ENCODE measurements around the gene SIRPG. TPM values are rescaled to one million over a fixed set of nuclear protein-coding genes. Genes with fewer than 3 reads are reported as not detected.
"Not testable (repeated sequence)": the region's sequence is repeated elsewhere in the genome, so short reads cannot be mapped to it uniquely, and the experiment has no call there.

The SIRPG gene
- 3.4 TPM for total RNA-seq (ENCODE audit: insufficient read depth, low replicate concordance)

DNA sequence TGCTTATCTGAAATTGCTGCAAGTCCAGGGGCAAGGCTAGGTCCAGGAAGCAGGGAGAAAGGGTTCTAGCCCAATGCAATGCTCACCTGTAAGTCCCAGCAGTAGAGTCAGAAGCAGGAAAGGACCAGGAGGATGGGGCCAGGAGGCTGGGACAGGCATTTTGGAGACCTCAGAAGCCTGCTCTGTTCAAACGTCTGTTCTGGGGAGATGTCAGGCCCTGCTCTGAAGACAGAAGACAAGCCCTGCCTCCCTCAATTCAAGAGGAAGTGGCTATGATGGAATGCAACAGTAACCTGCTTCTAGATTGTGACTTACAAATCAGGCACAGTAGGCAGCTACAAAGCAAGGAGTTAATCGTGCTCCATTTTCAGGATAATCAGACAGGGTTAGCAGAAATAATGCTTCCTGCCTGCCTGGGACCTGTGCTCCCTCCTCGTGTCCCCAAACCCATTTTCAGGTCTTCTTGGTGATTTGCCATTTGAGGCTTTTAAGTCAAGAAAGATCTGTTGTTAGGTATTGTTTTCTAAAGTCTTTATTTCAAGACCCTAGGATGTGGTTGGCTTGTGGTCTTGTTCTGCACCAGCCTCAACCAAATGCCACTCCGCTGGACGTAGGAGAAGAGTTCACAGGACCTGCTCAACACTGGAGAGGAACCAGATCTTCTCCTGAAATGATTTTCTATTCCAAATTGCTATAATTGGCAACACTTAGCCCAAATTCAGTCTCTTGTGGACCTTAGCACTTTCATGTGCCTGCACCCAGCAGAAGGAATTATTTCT lies at the start of gene SIRPG:
Gene SIRPG, minus strand, starts transcription at position 224 of the 779 bp plus-strand sequence. Its CDS starts 65 bp downstream, at position 159.
- DNase-seq (ENCODE audit: low spot score), result no peak

- DNase-seq (ENCODE audit: low spot score), result not testable (repeated sequence)
Observed at GRCh38 chr20:1706887-1707286, 49.3 kb upstream of the SIRPG start.

DNA sequence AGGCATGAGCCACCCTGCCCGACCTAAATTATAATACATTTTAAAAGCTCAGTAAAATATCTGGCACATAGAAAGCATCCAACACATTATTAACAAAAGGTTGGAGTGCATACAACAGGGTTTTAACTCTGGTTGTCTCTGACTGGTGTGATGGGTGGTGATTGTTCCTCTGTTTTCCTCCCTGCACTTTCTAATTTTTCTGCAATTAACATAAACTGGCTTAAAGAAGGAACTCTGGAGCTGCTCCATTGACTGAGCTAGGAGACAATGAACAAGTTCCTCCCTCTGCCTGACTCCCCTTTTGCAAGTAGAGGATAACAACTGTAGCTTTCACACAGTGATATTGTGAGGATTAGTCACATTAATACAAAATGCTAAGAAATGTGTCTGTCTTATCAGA lies 48.5 kb upstream of the SIRPG start:
- DNase-seq (ENCODE audit: low spot score), result no peak

- no peak for DNase-seq (ENCODE audit: low spot score)
Observed at GRCh38 chr20:1702855-1703254, 45.3 kb upstream of the SIRPG start.

GRCh38 chr20:1702328-1702727 lies 44.7 kb upstream of the SIRPG start:
- no peak for DNase-seq (ENCODE audit: low spot score)

DNA sequence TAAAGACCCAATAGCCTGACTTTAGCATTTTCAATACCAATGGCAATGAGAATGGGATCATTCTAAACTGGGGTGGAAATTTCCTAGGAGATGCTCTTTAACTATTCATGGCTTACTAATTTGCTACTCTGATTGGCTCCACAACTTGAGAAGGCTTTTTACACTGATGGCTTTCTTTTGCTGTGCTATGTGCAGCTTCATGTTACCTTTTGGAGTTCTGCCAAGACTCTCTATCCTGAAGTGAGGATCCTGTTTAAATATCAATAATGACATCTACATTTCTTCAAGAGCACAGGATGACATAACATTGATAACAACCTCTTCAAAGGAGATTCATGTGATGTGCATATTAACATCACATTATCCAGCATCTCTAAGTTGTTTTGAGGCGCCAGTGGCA lies 43.4 kb upstream of the SIRPG start:
- DNase-seq (ENCODE audit: low spot score), result no peak

DNA sequence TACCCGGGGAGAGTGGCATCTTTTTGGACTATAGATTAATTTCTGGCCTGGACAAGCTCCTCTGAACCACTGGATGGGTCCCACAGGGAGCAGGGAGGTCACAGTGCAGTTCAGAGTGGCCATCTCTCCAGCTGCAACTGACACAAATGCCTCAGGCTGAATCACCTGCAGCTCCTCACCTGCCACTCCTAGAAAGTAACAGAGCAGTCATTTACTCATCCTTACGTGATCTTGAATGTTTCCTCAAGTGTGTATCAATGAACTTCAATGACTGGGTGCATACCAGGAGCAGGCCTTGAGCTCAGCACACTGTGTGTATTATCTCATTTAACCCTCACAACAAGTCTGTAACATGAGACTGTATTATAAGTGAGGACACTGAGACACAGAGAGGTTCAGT lies 40.0 kb upstream of the SIRPG start:
- no peak for DNase-seq (ENCODE audit: low spot score)

DNA sequence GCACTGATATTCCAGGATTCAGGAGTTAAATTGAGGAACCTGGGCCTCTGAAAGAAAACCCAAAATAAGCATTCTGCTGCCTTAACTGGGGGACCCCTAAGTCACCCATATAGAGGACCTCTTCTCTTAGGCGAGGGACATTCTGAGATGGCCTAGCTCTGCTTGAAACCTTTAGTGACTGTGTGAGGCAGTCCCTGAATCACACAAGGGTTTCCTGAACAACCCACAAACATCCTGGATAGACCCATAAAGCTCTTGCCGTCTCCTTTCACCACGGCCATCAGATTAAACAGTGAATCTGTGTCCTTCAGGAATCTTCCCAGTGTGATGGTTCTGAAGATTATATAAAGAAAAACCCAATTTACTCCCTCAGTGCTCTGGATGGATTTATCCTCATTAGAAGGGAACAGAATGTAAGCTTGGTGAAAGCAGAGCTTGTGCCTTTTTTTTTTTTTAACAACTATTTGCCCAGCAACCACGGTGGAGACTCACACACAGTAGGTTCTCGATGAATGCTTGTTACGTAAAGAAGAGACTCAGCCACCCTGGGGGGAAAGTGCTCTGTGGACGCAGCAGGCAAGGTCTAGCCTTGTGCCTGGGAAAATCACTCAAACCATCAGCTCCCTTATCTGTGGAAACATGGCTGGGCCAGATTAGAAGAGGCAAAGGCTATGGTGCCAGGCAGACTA lies 39.1 kb upstream of the SIRPG start:
- DNase-seq (ENCODE audit: low spot score), result no peak

- DNase-seq (ENCODE audit: low spot score), result no peak
Observed at GRCh38 chr20:1694672-1695071, 37.1 kb upstream of the SIRPG start.

GRCh38 chr20:1693427-1693826 lies 35.8 kb upstream of the SIRPG start:
- no peak for DNase-seq (ENCODE audit: low spot score)

GRCh38 chr20:1689721-1690120 lies 32.1 kb upstream of the SIRPG start:
- no peak for DNase-seq (ENCODE audit: low spot score)

DNA sequence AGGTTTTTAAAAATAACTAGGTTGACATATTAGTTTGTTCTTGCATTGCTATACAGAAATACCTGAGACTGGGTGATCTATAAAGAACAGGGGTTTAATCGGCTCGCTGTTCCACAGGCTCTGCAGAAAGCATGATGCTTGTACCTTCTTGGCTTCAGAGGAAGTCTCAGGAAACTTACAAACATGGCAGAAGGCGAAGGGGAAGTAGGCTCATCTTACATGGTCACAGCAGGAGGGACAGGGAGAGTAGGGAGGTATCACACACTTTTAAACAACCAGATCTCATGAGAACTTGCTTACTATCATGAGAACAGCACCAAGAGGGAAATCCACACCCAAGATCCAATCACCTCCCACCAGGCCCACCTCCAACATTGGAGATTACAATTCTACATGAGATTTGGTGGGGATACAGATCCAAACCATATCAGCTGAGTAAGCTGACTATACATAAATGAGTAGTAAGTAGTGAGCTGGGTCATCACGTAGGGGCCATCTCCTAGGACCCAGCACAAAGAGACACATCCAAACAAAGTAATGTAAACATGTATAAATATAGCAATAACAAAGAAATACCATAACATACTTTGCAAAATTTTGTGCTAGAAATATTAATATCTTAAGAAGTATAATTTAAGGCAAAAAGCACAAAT lies 31.4 kb upstream of the SIRPG start:
- DNase-seq (ENCODE audit: low spot score), result no peak

DNA sequence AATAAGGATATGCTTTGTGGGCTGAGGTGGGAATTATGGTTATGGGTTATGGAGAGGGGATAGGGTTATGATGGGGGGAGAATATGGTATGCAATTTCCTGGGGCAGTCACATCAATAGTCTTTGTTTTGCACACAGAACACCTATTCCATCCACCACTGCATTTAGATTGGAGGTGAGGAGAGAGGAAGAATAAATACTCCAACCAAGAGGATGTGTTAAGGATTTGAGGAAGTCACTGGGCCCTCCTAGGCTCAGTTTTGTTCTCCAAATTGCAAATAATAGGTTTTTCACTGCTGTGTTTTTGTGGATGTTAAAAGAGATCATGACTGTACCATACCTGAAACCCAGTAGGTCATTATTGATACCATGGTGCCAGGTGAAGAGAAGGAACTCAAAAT lies 29.5 kb upstream of the SIRPG start:
- DNase-seq (ENCODE audit: low spot score), result no peak

DNA sequence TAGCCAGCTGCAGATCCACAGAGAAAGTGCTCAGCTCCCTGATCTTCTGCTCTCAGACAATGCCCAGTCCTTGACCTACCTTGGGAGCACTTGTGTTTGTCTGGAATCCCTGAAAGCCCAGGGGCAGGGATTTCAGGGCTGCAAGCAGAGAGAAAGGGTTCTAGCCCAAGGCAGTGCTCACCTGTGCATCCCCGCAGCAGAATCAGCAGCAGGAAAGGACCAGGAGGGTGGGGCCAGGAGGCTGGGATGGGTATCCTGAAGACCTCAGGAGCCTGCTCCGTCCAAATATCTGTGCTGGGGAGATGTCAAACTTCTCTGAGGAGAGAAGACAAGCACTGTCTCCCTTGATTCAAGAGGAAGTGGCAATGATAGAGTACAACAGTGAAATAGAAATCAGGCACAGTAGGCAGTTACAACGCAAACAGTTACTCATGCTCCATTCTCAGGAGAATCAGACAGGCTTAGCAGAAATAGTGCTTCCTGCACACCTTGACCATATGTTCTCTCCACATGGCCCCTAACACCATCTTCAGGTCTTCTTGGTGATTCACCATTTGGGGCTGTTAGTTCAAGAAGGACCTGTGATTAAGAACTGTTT lies 28.7 kb upstream of the SIRPG start:
- DNase-seq (ENCODE audit: low spot score), result no peak

DNA sequence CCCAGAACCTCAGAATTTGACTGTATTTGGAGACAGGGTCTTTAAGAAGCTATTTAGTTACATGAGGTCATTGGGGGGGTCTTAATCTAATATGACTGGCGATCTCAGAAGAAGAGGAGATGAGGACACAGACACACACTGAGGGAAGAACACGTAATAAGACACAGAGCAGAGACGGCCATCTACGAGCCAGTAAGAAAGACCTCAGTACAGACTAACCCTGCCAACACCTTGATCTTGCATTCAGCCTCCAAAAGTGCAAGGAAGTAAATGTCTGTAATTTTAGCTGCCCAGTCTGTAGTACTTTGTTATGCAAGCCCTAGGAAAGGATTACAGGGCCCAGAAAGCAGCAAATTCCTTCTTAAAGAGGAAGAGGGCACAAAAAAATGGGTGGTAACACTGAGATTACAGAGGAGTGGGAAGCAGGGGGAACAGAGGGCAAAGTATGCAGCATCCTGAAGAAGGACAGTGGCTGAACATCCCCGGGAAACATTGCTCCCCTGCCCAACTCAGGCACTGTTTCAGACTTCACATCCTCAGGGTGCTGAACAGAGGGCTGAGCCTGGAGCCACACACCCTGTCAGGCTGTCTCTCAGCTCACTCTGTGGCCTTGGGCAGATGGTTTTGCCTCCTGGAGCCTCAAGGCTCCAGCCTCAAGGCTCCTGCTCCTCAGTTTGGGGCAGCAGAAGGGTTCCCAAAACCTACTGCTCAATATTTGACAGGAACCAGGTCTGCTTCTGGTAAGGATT lies 27.9 kb upstream of the SIRPG start:
- DNase-seq (ENCODE audit: low spot score), result no peak

DNA sequence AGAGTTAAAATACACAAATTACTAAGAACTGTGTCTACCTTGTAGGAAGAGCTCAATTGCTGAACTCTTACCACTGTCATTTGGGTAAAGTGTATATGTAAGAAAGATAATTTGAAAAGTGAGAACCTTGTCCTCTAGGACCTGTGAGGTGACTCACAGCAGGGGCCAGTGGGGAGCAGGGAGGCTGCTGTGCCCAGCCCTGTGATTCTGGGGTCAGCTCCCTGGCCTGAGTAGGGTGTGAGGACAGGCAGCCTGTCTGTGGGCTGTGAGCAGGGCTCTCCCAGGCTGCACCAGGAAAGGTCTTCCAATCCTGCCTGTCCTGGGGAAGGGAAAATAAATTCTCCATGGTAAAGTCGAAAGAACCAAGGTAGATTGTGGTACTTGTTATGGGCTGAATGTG lies 27.3 kb upstream of the SIRPG start:
- DNase-seq (ENCODE audit: low spot score), result no peak

- DNase-seq (ENCODE audit: low spot score), result no peak
Observed at GRCh38 chr20:1676650-1677049, 19.1 kb upstream of the SIRPG start.

DNA sequence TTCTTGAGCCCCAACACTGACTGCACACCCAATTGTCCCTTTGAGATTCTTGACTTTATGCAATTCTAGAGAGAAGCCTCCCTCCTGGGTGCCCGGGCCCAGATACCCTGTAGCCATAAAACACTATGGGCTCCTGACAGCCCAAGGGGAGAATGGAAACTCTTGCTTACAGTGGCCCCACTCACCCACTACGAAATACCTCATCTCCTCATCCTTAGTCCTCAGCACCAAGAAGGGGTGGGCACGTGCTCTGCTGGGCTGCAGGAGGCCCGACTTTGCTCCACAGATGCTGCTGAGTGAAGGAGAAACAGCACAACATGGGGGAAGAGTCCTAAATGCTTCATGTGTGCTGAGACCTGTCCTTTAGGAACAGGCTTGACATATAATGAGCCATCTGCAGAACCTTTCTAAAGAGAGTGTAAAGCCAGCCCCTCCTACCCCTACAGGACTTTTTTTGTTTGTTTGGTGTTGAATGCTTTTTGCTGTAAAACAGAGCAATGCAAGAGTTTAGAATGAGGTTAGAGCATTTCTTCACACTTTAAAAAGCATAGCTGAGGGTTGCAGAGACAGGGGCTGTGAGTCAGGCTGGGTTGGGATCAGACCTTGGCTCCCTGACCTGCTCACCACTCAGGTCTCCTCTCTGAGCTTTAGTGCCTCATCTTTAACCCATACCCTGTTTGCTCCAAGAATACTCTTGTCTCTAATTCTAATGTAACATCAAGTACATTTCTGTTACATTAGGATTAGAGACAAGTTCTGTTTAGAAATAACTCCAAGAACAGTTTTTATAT lies 17.6 kb upstream of the SIRPG start:
- DNase-seq (ENCODE audit: low spot score), result no peak

GRCh38 chr20:1674361-1674760 lies 16.8 kb upstream of the SIRPG start:
- no peak for DNase-seq (ENCODE audit: low spot score)

DNA sequence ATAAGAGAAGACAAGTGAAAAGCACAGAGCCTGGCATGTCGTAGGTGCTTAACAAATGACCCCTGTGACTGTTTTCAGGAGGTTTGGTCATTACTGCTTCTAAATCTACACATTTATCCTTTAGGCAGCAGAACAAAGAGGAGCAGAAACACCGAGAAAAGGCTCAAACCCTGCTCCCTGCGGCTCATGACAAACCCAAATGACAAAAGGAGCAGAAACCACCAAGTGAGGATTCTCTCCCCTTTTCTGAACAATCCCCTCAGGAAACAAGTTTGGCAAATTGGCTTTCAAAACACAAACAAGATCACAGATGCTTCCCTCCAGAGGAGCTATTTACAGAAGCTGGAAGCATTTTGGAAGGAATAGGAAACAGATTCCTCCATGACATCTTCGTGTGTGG lies 15.8 kb upstream of the SIRPG start:
- DNase-seq (ENCODE audit: low spot score), result no peak

GRCh38 chr20:1672728-1673127 lies 15.1 kb upstream of the SIRPG start:
- DNase-seq (ENCODE audit: low spot score), result no peak

Data from umbilical cord (tissue), 2 donors.